GM23338 (cell line): Measurements from ENCODE around the gene ASB2. TPM values are rescaled to one million over a fixed set of nuclear protein-coding genes. Genes with fewer than 3 reads are reported as not detected.

Source experiments
- EZH2 ChIP-seq: fragments of 200-600 bp; sonication (generic); IDR thresholded peaks from one replicate; pipeline ENCODE4 v1.8.0; 2017; ENCODE audit warnings: antibody characterized with exemption, mild to moderate bottlenecking, low read depth; ENCODE audit not compliant: unreplicated experiment
- JUNB ChIP-seq: IDR thresholded peaks from one replicate; pipeline ENCODE4 v1.6.1; 2016; ENCODE audit warnings: antibody characterized with exemption; ENCODE audit not compliant: unreplicated experiment
- NANOG ChIP-seq: IDR thresholded peaks from 2 replicates; pipeline ENCODE4 v1.6.1; 2016; ENCODE audit warnings: antibody characterized with exemption, borderline replicate concordance
- POLR2AphosphoS5 ChIP-seq: IDR thresholded peaks from 2 replicates; pipeline ENCODE4 v1.6.1; 2016; ENCODE audit warnings: antibody characterized with exemption, low read depth
- ZNF114 ChIP-seq: fragments of 250-450 bp; sonication (Bioruptor Pico); IDR thresholded peaks from 2 replicates; pipeline ENCODE4 v1.5.0; 2020; ENCODE audit warnings: mild to moderate bottlenecking, moderate library complexity
- polyA plus RNA-seq: library from polyadenylated mRNA; unstranded; fragments of >200 nt; fragmentation: Nextera tagmentation; extraction: Ambion mirVana; gene quantifications from 2 replicates; pipeline ENCODE4 v1.2.1, GENCODE V29; 2016
- total RNA-seq: library from RNA; depleted of rRNA; stranded (reverse); fragments of >200 nt; shearing (Covaris generic); gene quantifications from 2 replicates; pipeline ENCODE4 v1.2.3, GENCODE V29; 2014
- TF ChIP-seq, protein P1 (sequence below): fragments of 250-450 bp; sonication (Bioruptor Pico); IDR thresholded peaks from 2 replicates; pipeline ENCODE4 v1.5.0; 2020; ENCODE audit warnings: mild to moderate bottlenecking, moderate library complexity
- TF ChIP-seq, protein P2 (sequence below): IDR thresholded peaks from 2 replicates; pipeline ENCODE4 v1.6.1; 2016; ENCODE audit warnings: antibody characterized with exemption
- TF ChIP-seq, protein P3 (sequence below): IDR thresholded peaks from one replicate; pipeline ENCODE4 v1.6.1; 2018; ENCODE audit warnings: antibody characterized with exemption; ENCODE audit not compliant: unreplicated experiment

Gene ASB2
- total and polyA plus RNA-seq, 2 experiments from 2014 or later = 1.2 to 1.7 TPM

DNA sequence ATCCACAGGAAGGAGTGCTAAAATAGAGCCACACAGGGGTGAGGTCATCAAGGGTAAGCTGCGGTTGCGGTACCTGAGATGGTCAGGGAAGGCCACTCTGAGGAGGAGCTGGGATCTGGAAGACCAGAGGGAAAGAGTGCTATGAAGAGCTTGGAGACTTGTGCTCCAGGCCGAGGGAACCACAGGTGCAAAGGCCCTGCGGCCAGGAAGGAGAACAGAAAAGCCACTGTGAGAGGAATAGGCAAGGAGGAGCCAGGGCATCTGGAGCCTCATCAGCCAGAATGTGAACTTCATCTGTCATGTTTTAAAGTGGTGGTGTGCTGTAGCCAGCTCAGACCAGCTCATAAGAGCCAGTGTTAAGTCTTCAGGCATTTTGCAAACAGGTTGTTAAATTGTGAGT, 15.3 kb upstream of the ASB2 start (continued):
- TF ChIP-seq, protein P1, sequence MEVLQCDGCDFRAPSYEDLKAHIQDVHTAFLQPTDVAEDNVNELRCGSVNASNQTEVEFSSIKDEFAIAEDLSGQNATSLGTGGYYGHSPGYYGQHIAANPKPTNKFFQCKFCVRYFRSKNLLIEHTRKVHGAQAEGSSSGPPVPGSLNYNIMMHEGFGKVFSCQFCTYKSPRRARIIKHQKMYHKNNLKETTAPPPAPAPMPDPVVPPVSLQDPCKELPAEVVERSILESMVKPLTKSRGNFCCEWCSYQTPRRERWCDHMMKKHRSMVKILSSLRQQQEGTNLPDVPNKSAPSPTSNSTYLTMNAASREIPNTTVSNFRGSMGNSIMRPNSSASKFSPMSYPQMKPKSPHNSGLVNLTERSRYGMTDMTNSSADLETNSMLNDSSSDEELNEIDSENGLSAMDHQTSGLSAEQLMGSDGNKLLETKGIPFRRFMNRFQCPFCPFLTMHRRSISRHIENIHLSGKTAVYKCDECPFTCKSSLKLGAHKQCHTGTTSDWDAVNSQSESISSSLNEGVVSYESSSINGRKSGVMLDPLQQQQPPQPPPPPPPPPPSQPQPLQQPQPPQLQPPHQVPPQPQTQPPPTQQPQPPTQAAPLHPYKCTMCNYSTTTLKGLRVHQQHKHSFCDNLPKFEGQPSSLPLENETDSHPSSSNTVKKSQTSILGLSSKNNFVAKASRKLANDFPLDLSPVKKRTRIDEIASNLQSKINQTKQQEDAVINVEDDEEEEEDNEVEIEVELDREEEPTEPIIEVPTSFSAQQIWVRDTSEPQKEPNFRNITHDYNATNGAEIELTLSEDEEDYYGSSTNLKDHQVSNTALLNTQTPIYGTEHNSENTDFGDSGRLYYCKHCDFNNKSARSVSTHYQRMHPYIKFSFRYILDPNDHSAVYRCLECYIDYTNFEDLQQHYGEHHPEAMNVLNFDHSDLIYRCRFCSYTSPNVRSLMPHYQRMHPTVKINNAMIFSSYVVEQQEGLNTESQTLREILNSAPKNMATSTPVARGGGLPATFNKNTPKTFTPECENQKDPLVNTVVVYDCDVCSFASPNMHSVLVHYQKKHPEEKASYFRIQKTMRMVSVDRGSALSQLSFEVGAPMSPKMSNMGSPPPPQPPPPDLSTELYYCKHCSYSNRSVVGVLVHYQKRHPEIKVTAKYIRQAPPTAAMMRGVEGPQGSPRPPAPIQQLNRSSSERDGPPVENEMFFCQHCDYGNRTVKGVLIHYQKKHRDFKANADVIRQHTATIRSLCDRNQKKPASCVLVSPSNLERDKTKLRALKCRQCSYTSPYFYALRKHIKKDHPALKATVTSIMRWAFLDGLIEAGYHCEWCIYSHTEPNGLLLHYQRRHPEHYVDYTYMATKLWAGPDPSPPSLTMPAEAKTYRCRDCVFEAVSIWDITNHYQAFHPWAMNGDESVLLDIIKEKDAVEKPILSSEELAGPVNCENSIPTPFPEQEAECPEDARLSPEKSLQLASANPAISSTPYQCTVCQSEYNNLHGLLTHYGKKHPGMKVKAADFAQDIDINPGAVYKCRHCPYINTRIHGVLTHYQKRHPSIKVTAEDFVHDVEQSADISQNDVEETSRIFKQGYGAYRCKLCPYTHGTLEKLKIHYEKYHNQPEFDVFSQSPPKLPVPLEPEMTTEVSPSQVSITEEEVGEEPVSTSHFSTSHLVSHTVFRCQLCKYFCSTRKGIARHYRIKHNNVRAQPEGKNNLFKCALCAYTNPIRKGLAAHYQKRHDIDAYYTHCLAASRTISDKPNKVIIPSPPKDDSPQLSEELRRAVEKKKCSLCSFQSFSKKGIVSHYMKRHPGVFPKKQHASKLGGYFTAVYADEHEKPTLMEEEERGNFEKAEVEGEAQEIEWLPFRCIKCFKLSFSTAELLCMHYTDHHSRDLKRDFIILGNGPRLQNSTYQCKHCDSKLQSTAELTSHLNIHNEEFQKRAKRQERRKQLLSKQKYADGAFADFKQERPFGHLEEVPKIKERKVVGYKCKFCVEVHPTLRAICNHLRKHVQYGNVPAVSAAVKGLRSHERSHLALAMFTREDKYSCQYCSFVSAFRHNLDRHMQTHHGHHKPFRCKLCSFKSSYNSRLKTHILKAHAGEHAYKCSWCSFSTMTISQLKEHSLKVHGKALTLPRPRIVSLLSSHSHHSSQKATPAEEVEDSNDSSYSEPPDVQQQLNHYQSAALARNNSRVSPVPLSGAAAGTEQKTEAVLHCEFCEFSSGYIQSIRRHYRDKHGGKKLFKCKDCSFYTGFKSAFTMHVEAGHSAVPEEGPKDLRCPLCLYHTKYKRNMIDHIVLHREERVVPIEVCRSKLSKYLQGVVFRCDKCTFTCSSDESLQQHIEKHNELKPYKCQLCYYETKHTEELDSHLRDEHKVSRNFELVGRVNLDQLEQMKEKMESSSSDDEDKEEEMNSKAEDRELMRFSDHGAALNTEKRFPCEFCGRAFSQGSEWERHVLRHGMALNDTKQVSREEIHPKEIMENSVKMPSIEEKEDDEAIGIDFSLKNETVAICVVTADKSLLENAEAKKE (CRISPR knock-in tag) = no peak
- TF ChIP-seq, protein P2, sequence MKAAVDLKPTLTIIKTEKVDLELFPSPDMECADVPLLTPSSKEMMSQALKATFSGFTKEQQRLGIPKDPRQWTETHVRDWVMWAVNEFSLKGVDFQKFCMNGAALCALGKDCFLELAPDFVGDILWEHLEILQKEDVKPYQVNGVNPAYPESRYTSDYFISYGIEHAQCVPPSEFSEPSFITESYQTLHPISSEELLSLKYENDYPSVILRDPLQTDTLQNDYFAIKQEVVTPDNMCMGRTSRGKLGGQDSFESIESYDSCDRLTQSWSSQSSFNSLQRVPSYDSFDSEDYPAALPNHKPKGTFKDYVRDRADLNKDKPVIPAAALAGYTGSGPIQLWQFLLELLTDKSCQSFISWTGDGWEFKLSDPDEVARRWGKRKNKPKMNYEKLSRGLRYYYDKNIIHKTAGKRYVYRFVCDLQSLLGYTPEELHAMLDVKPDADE = no peak
- TF ChIP-seq JUNB = no peak
- TF ChIP-seq POLR2AphosphoS5 = no peak
- no peak for TF ChIP-seq NANOG
- TF ChIP-seq, protein P3, sequence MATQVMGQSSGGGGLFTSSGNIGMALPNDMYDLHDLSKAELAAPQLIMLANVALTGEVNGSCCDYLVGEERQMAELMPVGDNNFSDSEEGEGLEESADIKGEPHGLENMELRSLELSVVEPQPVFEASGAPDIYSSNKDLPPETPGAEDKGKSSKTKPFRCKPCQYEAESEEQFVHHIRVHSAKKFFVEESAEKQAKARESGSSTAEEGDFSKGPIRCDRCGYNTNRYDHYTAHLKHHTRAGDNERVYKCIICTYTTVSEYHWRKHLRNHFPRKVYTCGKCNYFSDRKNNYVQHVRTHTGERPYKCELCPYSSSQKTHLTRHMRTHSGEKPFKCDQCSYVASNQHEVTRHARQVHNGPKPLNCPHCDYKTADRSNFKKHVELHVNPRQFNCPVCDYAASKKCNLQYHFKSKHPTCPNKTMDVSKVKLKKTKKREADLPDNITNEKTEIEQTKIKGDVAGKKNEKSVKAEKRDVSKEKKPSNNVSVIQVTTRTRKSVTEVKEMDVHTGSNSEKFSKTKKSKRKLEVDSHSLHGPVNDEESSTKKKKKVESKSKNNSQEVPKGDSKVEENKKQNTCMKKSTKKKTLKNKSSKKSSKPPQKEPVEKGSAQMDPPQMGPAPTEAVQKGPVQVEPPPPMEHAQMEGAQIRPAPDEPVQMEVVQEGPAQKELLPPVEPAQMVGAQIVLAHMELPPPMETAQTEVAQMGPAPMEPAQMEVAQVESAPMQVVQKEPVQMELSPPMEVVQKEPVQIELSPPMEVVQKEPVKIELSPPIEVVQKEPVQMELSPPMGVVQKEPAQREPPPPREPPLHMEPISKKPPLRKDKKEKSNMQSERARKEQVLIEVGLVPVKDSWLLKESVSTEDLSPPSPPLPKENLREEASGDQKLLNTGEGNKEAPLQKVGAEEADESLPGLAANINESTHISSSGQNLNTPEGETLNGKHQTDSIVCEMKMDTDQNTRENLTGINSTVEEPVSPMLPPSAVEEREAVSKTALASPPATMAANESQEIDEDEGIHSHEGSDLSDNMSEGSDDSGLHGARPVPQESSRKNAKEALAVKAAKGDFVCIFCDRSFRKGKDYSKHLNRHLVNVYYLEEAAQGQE = no peak
- no peak for TF ChIP-seq EZH2
- no peak for TF ChIP-seq ZNF114 (CRISPR knock-in tag)
